DMS53 (cell line): ENCODE measurements around the gene PCDHGA3.
"Not testable (repeated sequence)": the region's sequence is repeated elsewhere in the genome, so short reads cannot be mapped to it uniquely, and the experiment has no call there.

Experiments used
- DNase-seq: peaks from one replicate; lab custom pipeline; 2025; lab: John Stamatoyannopoulos, UW

PCDHGA3 gene

GRCh38 chr5:141349917-141350619, 6.4 kb downstream of the PCDHGA3 start, which contains the start of gene PCDHGB1:
TSS of gene PCDHGB1 (plus strand) at chr5:141350099. CDS start at chr5:141350261, 162 bp downstream.
- DNase-seq: peak; percentile 94

DNA sequence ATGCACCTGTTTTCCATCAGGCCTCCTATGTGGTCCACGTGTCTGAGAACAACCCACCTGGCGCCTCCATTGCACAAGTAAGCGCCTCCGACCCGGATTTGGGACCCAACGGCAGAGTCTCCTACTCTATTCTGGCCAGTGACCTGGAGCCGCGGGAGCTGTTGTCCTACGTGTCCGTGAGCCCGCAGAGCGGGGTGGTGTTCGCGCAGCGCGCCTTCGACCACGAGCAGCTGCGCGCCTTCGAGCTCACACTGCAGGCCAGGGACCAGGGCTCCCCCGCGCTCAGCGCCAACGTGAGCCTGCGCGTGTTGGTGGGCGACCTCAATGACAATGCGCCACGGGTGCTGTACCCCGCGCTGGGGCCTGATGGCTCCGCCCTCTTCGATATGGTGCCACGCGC, 8.0 kb downstream of the PCDHGA3 start:
- DNase-seq: no peak

GRCh38 chr5:141354900-141355469, 11.4 kb downstream of the PCDHGA3 start, which contains the start of gene PCDHGA4:
TSS of gene PCDHGA4 (plus strand) at chr5:141355021. CDS start at chr5:141355108, 87 bp downstream.
- peak; percentile 45 for DNase-seq

DNA sequence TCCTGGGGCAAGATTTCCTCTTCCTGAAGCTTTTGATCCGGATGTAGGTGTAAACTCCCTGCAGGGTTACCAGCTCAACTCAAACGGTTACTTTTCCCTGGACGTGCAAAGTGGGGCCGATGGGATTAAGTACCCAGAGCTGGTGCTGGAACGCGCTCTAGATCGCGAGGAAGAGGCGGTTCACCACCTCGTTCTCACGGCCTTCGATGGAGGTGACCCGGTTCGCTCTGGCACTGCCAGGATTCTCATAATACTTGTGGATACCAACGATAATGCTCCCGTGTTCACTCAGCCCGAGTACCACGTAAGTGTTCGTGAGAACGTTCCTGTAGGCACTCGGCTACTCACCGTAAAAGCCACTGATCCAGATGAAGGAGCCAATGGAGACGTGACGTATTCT, 12.0 kb downstream of the PCDHGA3 start:
- no peak for DNase-seq

DNA sequence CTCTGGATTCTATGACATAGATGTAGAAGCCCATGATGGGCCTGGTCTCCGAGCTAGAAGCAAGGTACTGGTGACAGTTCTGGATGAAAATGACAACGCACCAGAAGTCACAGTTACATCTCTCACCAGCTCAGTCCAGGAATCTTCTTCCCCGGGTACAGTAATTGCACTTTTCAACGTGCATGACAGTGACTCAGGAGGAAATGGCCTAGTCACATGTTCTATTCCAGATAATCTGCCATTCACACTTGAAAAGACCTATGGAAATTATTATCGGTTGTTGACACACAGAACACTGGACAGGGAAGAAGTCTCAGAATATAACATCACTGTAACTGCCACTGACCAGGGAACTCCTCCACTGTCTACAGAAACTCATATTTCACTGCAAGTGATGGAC, 12.5 kb downstream of the PCDHGA3 start:
- no peak for DNase-seq

- no peak for DNase-seq
Measured at GRCh38 chr5:141356950-141357349, 13.3 kb downstream of the PCDHGA3 start.

- DNase-seq: peak; percentile 63
Measured at GRCh38 chr5:141359790-141360426, 16.3 kb downstream of the PCDHGA3 start, which contains the start of gene PCDHGB2. TSS of gene PCDHGB2 (plus strand) at chr5:141359994. CDS start at chr5:141360136, 142 bp downstream.

GRCh38 chr5:141360685-141361084, 17.1 kb downstream of the PCDHGA3 start:
- no peak for DNase-seq

DNA sequence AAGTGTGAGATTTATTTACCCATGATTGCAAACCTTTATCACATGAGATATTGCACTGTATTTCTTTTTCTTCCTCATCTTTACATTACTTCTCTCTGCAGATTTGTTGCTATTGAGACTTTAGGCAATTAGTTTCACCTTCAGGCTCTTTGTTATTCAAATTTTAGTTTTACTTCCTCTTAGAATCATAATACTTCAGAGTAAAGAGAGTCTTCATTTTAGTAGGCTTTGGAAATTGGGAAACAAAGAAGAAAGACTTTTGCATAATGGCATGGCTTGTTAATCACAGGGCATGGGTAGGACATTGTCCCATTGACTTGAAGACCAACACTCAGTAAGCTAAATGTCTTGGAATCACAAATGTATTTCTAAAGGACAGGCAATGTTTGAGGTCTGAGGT, 19.1 kb downstream of the PCDHGA3 start:
- DNase-seq: no peak

- DNase-seq: peak; percentile 20
Measured at GRCh38 chr5:141363952-141364660, 20.5 kb downstream of the PCDHGA3 start, which contains the start of gene PCDHGA5. TSS of gene PCDHGA5 (plus strand) at chr5:141364162. CDS start at chr5:141364331, 169 bp downstream.

- no peak for DNase-seq
Measured at GRCh38 chr5:141366016-141366896, 22.6 kb downstream of the PCDHGA3 start.

- peak; percentile 65 for DNase-seq
Measured at GRCh38 chr5:141369994-141370848, 26.6 kb downstream of the PCDHGA3 start, which contains the start of gene PCDHGB3. TSS of gene PCDHGB3 (plus strand) at chr5:141370242. CDS start at chr5:141370395, 153 bp downstream.

DNA sequence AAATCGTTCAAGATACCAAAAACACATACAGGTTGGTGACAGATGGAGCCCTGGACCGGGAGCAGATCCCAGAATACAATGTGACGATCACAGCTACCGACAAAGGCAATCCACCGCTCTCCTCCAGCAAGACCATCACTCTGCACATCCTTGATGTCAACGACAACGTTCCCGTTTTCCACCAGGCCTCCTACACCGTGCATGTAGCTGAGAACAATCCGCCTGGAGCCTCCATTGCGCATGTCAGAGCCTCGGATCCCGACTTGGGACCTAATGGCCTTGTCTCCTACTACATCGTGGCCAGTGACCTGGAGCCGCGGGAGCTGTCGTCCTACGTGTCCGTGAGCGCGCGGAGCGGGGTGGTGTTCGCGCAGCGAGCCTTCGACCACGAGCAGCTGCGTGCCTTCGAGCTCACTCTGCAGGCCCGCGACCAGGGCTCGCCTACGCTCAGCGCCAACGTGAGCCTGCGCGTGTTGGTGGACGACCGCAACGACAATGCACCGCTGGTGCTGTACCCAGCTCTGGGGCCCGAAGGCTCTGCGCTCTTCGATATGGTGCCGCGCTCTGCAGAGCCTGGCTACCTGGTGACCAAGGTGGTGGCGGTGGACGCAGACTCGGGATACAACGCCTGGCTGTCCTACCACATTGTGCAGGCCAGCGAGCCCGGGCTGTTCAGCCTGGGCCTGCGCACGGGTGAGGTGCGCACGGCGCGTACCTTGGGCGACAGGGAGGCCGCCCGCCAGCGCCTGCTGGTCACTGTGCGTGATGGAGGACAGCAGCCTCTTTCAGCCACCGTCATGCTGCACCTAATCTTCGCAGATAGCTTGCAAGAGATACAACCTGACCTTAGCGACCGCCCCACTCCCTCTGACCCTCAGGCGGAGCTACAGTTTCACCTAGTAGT, 28.2 kb downstream of the PCDHGA3 start:
- no peak for DNase-seq

DNA sequence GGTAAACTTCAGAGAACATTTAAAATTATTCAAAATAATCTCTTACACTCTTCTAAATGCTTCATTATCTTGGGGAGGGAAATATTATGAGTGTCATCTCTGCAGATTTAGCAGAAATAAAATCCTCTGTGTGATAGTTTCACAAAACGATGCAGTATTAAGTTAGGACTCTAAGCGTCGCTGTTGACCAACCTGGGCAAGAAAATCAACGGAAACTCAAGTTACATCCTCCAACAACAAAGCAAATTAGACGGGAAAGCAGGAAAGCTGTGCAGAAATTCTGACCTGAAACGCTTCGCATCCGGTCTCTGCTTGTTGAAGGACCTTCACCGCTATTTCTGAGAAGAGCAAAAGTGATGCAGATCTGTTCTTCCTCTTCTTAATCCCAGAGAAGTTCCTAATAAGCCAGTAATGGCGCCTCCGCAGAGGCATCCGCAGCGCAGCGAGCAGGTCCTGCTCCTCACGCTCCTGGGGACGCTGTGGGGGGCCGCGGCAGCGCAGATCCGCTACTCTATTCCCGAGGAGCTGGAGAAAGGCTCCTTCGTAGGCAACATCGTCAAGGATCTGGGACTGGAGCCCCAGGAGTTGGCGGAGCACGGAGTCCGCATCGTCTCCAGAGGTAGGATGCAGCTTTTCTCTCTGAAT, 30.2 kb downstream of the PCDHGA3 start, which contains the start of gene PCDHGA6:
TSS of gene PCDHGA6 (plus strand) at position 219 of the 645 bp plus-strand sequence. CDS start at position 412, 193 bp downstream.
- DNase-seq: peak; percentile 60

- DNase-seq: no peak
Measured at GRCh38 chr5:141374627-141375026, 31.0 kb downstream of the PCDHGA3 start.

DNA sequence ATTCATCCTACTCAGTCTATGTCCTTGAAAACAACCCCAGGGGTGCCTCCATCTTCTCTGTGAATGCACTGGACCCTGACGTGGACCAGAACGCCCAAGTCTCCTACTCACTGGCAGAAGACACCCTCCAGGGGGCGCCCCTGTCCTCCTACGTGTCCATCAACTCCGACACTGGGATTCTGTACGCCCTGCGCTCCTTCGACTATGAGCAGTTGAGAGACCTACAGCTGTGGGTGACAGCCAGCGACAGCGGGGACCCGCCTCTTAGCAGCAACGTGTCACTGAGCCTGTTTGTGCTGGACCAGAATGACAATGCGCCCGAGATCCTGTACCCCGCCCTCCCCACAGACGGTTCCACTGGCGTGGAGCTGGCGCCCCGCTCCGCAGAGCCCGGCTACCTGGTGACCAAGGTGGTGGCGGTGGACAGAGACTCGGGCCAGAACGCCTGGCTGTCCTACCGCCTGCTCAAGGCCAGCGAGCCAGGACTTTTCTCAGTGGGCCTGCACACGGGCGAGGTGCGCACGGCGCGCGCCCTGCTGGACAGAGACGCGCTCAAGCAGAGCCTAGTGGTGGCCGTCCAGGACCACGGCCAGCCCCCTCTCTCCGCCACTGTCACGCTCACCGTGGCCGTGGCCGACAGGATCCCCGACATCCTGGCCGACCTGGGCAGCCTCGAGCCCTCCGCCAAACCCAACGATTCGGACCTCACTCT, 32.0 kb downstream of the PCDHGA3 start:
- DNase-seq: not testable (repeated sequence)

DNA sequence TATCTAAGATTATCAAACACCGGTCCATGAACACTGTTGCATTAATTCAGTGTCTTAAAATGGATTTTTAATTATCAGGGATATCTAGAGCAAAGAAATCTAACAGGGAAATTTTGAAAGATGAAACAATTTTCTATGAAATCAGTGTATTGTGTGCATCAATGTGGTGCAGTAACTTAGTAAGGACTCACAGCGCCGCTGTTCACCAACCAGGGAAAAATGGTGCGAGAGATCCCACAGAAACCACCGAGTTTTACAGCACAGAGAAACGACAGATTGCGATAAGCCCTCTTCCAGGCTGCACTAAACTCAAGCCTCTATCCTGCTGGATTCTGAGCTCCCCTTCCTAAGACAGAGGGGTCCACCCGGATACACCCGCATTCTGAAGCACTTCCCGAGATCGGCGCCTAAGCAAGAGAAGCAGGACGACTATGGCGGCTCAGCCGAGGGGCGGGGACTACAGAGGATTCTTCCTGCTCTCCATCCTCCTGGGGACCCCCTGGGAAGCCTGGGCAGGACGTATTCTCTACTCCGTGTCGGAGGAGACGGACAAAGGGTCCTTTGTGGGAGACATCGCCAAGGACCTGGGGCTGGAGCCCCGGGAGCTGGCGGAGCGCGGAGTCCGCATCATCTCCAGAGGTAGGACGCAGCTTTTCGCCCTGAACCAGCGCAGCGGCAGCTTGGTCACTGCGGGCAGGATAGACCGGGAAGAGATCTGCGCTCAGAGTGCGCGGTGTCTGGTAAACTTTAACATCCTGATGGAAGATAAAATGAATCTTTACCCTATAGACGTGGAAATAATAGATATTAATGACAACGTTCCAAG, 39.1 kb downstream of the PCDHGA3 start, which contains the start of gene PCDHGA7:
TSS of gene PCDHGA7 (plus strand) at position 274 of the 826 bp plus-strand sequence. CDS start at position 432, 158 bp downstream.
- peak; percentile 58 for DNase-seq
